Psoas muscle (tissue), 8 donors: ENCODE results near the gene TIMP4. TPM values are rescaled to one million over a fixed set of nuclear protein-coding genes. Genes with fewer than 3 reads are reported as not detected.

ENCODE experiments used
- ATAC-seq, 4 donors: fragments of 200-7000 bp; cut with Tn5 transposase; one replicate each; pipeline ENCODE4 v1.9.1; 2020; ENCODE audit warnings: moderate library complexity in 3 of 4, mild to moderate bottlenecking in 2 of 4
- DNase-seq, 2 donors: peaks; one replicate each; pipeline ENCODE4 v3.0.0-alpha.2; 2020
- H3K27ac ChIP-seq: fragments of 200-600 bp; one replicate; pipeline ENCODE4 v1.8.0; 2022
- H3K27me3 ChIP-seq, 3 donors: fragments of 200-600 bp in 1 of 3; one replicate each; pipeline versions ENCODE4 v1.6.1 to v1.8.0; 2013 to 2022; ENCODE audit warnings: low read length in 2 of 3, mild to moderate bottlenecking in 2 of 3, moderate library complexity in 1 of 3; ENCODE audit not compliant: insufficient read depth in 3 of 3
- H3K36me3 ChIP-seq, 2 donors: fragments of 200-600 bp in 1 of 2; one replicate each; pipeline versions ENCODE4 v1.6.1 to v1.8.0; 2013 to 2022; ENCODE audit warnings: low read depth in 1 of 2, mild to moderate bottlenecking in 1 of 2, moderate library complexity in 1 of 2; ENCODE audit not compliant: insufficient read depth in 1 of 2
- H3K4me1 ChIP-seq: fragments of 200-600 bp; one replicate; pipeline ENCODE4 v1.8.0; 2022
- H3K4me3 ChIP-seq: fragments of 200-600 bp; one replicate; pipeline ENCODE4 v1.8.0; 2022; ENCODE audit warnings: mild to moderate bottlenecking
- H3K9me3 ChIP-seq: fragments of 200-600 bp; one replicate; pipeline ENCODE4 v1.8.0; 2022
- WGBS, 3 donors: extraction: QIAGEN DNeasy Blood & Tissue Kit; methylation state at CpG; one replicate each; pipeline versions ENCODE4 v1.1.6 to v1.1.7; 2013; 5-methylcytosine and 5-hydroxymethylcytosine counted together
- intact Hi-C, 2 donors: fragments of 100-400 bp; cut with DNase I; formaldehyde crosslinking; loops; one replicate each; pipeline versions ENCODE4 v1.11.0 to v1.14.2; 2022
- long read RNA-seq, 2 donors: library from polyadenylated mRNA; unstranded; transcript quantifications; one replicate each; pipeline ENCODE4 v2.0.0, GENCODE V29; 2021
- polyA plus RNA-seq, 3 donors: library from polyadenylated mRNA; stranded (reverse); fragments of 200-250 nt; gene quantifications; one replicate each; pipeline ENCODE4 v1.2.3, GENCODE V29; 2013
- total RNA-seq, 4 donors: library from RNA; stranded (reverse); fragmentation: NEBNext Ultra II Directional in 2 of 4; extraction: Animal tissue kit (Norgen Biotek cat#: 25700) in 2 of 4; gene quantifications; one replicate each; pipeline versions ENCODE4 v1.2.1 to v1.2.4, GENCODE V29; 2021 to 2023
- TF ChIP-seq, protein P1 (sequence below): fragments of 200-600 bp; IDR thresholded peaks from one replicate; pipeline ENCODE4 v1.8.0; 2022; ENCODE audit warnings: antibody characterized with exemption
- donor health status: healthy with polysubstance abuse.
- donor health status: DM: no; HTN: no; CAD: no; lungs with moderate emphysema.
- donor health status: Bipolar disorder and iron deficiency.
- donor health status: healthy.
- donor health status: DM: yes; HTN: yes; CAD: no.
- donor health status: DM: no; HTN: no; CAD: no.
- donor health status: DM: no; HTN: no; CAD: no.
- donor health status: DM: yes; HTN: yes; CAD: no.

TIMP4 gene
- total RNA-seq, result 10 to 100 TPM in 3 of 4 donors, 1 to 10 TPM in 1; 1.3 to 24.1 (median 19.5) TPM
- polyA plus RNA-seq, result 10 to 100 TPM; 15.7 to 19.8 (median 17.5) TPM
- long read RNA-seq, donor 1, partial matches to known transcripts, result 0 of 2 reads
- long read RNA-seq, donor 1, other reads (novel, unspliced or antisense), result 0 of 2 reads
- long read RNA-seq, donor 2, transcript TIMP4-201 (5 exons, 1,650 nt), result major isoform, 54 of 63 reads
- long read RNA-seq, donor 2, partial matches to known transcripts, result 6 of 63 reads
- long read RNA-seq, donor 2, other reads (novel, unspliced or antisense), result 3 of 63 reads

GRCh38 chr3:12158387-12159226, at the start of gene TIMP4:
Gene TIMP4 (minus strand): TSS chr3:12158912. CDS start chr3:12158840, 72 bp downstream.
- intact Hi-C loops, result no loop called here
- Histone ChIP-seq H3K27me3 (no peaks in the 10 kb centered on the region), H3K4me1 (peaks cover 27% of the 10 kb centered on the region), H3K4me3 (peak within 1 kb of the TSS; percentile 70), H3K27ac (peak within 1 kb of the TSS; percentile 16), H3K36me3 (peaks cover 1 to 2% of the 10 kb centered on the region in 2 donors), H3K9me3 (no peaks in the 10 kb centered on the region)
- peak; percentile 34 to 68 (median 48) for ATAC-seq
- DNase-seq, result peak; percentile 70 to 78
- 9 to 11% (median 10%) methylated on average over 29 to 34 of the region's 34 CpGs for WGBS, 3 donors
- TF ChIP-seq, protein P1, sequence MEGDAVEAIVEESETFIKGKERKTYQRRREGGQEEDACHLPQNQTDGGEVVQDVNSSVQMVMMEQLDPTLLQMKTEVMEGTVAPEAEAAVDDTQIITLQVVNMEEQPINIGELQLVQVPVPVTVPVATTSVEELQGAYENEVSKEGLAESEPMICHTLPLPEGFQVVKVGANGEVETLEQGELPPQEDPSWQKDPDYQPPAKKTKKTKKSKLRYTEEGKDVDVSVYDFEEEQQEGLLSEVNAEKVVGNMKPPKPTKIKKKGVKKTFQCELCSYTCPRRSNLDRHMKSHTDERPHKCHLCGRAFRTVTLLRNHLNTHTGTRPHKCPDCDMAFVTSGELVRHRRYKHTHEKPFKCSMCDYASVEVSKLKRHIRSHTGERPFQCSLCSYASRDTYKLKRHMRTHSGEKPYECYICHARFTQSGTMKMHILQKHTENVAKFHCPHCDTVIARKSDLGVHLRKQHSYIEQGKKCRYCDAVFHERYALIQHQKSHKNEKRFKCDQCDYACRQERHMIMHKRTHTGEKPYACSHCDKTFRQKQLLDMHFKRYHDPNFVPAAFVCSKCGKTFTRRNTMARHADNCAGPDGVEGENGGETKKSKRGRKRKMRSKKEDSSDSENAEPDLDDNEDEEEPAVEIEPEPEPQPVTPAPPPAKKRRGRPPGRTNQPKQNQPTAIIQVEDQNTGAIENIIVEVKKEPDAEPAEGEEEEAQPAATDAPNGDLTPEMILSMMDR, result no peak

- DNase-seq, result no peak
- no peaks in the 10 kb centered on the region for H3K27me3 ChIP-seq
- H3K4me1 ChIP-seq, result no peaks in the 10 kb centered on the region
- ATAC-seq, result no peak
- H3K27ac ChIP-seq, result no peak overlapping the region
- TF ChIP-seq, protein P1, result no peak
- no peak overlapping the region for H3K4me3 ChIP-seq
- H3K36me3 ChIP-seq, result no peaks in the 10 kb centered on the region
- peaks cover 7% of the 10 kb centered on the region for H3K9me3 ChIP-seq
- intact Hi-C loops, result no loop called here
- WGBS, 3 donors, result 91 to 96% (median 94%) methylated on average over 4 of the region's 4 CpGs
Measured at GRCh38 chr3:12205171-12205570, 46.5 kb upstream of the TIMP4 start.

DNA sequence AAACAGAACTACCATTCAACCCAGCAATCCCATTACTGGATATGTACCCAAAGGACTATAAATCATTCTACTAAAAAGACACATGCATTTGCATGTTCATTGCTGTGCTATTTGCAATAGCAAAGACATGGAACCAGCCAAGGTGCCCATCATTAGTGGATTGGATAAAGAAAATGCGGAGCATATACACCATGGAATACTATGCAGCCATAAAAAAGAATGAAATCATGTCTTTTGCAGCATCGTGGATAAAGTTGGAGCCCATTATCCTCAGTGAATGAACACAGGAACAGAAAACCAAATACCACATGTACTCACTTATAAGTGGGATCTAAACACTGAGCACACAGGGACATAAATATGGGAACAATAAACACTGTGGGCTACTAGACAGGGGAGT, 43.1 kb upstream of the TIMP4 start:
- intact Hi-C loops, result no loop called here
- TF ChIP-seq, protein P1, result no peak
- no peak for ATAC-seq
- WGBS, 3 donors, result 85 to 94% (median 87%) methylated on average over 2 of the region's 2 CpGs
- H3K27me3 ChIP-seq, result no peaks in the 10 kb centered on the region
- H3K27ac ChIP-seq, result no peak overlapping the region
- H3K4me3 ChIP-seq, result no peak overlapping the region
- DNase-seq, result no peak
- no peaks in the 10 kb centered on the region for H3K4me1 ChIP-seq
- H3K36me3 ChIP-seq, result no peaks in the 10 kb centered on the region
- no peaks in the 10 kb centered on the region for H3K9me3 ChIP-seq

DNA sequence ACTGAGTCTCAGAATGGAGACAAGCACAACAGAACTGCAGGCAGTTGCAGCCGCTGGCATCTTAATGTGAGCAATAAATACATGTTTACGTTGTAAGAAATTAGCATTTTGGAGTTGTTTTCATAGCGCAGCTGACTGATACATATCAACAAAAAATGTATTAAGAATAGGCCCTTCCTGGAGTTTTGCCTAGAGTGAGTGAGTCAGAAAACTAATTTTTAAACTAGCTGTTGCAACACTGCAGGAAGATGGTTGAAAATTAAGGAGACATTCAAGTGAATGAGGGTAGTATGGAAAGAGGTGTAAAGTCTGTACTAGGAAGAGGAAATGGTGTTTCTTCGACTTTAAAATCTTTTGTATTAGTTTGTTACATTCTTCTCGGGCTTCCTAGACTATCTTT, 39.6 kb upstream of the TIMP4 start:
- Histone ChIP-seq H3K4me1 (peaks cover 8% of the 10 kb centered on the region), H3K4me3 (no peak overlapping the region), H3K27me3 (no peaks in the 10 kb centered on the region), H3K36me3 (no peaks in the 10 kb centered on the region), H3K27ac (no peak overlapping the region), H3K9me3 (no peaks in the 10 kb centered on the region)
- TF ChIP-seq, protein P1, result no peak
- 72 to 78% (median 73%) methylated on average over 5 of the region's 5 CpGs for WGBS, 3 donors
- intact Hi-C loops, result no loop called here
- DNase-seq (no peak), ATAC-seq (no peak)
